ENCODE results near the gene ATG16L2. TPM values are rescaled to one million over a fixed set of nuclear protein-coding genes. Genes with fewer than 3 reads are reported as not detected.

The ATG16L2 gene
- total RNA-seq, 1 experiment from 2014 or later: 17.3 TPM

DNA sequence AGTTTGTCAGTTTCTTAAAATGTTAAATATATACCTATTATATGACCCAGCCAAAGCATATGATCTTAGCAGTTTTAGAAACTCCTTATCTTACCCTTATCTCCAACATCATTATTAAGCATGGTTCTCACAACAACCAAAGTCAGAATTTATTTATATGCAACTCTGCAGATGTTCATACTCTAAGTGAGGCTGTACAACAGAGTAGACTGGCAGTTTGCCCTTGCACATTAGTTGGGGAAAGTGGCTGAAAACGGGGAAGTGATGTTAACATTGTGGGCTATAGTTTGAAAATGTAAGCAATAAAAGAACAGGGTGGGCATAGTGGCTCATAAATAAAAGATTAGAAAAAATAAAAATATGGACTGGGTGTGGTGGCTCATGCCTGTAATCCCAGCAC lies 49.7 kb downstream of the ATG16L2 start:
- Histone ChIP-seq H4K8ac (replicated peaks; ENCODE audit: insufficient read length, low read depth, low read length) (no peak overlapping the region), H2AK5ac (ENCODE audit: insufficient read length, low read length) (no peak overlapping the region)
- no peaks in the 10 kb centered on the region for H3K27me3 Mint-ChIP-seq (ENCODE audit: low read depth)

More for the DNA sequence above, 49.7 kb downstream of the ATG16L2 start:
- Histone ChIP-seq H3K9ac (ENCODE audit: extremely low read depth, insufficient read length, low read length) (no peak overlapping the region), H4K20me1 (ENCODE audit: control insufficient read depth, insufficient read depth, insufficient read length) (no peaks in the 10 kb centered on the region), H3K18ac (ENCODE audit: insufficient read length, low read depth, low read length) (no peak overlapping the region), H3K56ac (ENCODE audit: insufficient read length, low read depth, low read length) (no peak overlapping the region), H3K4me2 (ENCODE audit: insufficient read depth, insufficient read length, low read length) (no peak overlapping the region), H2BK120ac (ENCODE audit: low read depth, low read length, poor library complexity, severe bottlenecking) (no peak overlapping the region), H2BK5ac (ENCODE audit: insufficient read length, low read length) (no peak overlapping the region), H3K14ac (ENCODE audit: insufficient read depth, low read length) (no peak overlapping the region), H3K79me1 (ENCODE audit: insufficient read depth, low read depth, low read length, poor library complexity, severe bottlenecking) (no peaks in the 10 kb centered on the region), H3K9me3 (ENCODE audit: control insufficient read depth, low read depth, low read length) (no peaks in the 10 kb centered on the region), H4K91ac (ENCODE audit: insufficient read length, low read depth, low read length) (no peak overlapping the region), H2AFZ (ENCODE audit: low read length) (no peak overlapping the region), H2BK12ac (ENCODE audit: insufficient read length, low read depth, low read length) (no peak overlapping the region), H3K4me1 (ENCODE audit: insufficient read depth, low read length) (no peaks in the 10 kb centered on the region), H3K27ac (ENCODE audit: insufficient read length, low read depth, low read length) (no peak overlapping the region), H3K79me2 (ENCODE audit: insufficient read depth, low read length) (no peaks in the 10 kb centered on the region), H2BK20ac (ENCODE audit: low read depth, low read length, poor library complexity, severe bottlenecking) (no peak overlapping the region), H2BK15ac (ENCODE audit: low read depth, low read length) (no peak overlapping the region), H4K5ac (ENCODE audit: insufficient read length, low read depth, low read length) (no peak overlapping the region), H3T11ph (ENCODE audit: low read length) (no peak overlapping the region), H3K27me3 (ENCODE audit: insufficient read depth, low read length) (no peaks in the 10 kb centered on the region), H3K23ac (ENCODE audit: insufficient read length, low read depth, low read length) (no peak overlapping the region), H3K4ac (ENCODE audit: low read depth, low read length) (no peak overlapping the region), H3K23me2 (ENCODE audit: insufficient read length, low read depth, low read length, poor library complexity, severe bottlenecking) (no peaks in the 10 kb centered on the region)
- TF ChIP-seq, protein P1, sequence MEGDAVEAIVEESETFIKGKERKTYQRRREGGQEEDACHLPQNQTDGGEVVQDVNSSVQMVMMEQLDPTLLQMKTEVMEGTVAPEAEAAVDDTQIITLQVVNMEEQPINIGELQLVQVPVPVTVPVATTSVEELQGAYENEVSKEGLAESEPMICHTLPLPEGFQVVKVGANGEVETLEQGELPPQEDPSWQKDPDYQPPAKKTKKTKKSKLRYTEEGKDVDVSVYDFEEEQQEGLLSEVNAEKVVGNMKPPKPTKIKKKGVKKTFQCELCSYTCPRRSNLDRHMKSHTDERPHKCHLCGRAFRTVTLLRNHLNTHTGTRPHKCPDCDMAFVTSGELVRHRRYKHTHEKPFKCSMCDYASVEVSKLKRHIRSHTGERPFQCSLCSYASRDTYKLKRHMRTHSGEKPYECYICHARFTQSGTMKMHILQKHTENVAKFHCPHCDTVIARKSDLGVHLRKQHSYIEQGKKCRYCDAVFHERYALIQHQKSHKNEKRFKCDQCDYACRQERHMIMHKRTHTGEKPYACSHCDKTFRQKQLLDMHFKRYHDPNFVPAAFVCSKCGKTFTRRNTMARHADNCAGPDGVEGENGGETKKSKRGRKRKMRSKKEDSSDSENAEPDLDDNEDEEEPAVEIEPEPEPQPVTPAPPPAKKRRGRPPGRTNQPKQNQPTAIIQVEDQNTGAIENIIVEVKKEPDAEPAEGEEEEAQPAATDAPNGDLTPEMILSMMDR (conservative IDR thresholded peaks at IDR 0.05): no peak
- peaks cover 0 to 4% (median 0%) of the 10 kb centered on the region in 3 experiments; a peak in 3 of 7 replicates for H3K36me3 Mint-ChIP-seq (ENCODE audit: insufficient read depth in 1 of 3, low read depth in 3 of 3)
- H3K9me3 Mint-ChIP-seq: no peaks in the 10 kb centered on the region
- WGBS (ENCODE audit: extremely low coverage, insufficient read length, low lambda C conversion rate): no CpG with 5 or more reads among the region's 1 CpG
- H3K4me3 Mint-ChIP-seq: no peak overlapping the region
- H3K4me1 Mint-ChIP-seq: peaks cover 11 to 13% of the 10 kb centered on the region in 2 experiments
- no peak overlapping the region for H3K27ac Mint-ChIP-seq
- DNase-seq: no peak
